Measurements from ENCODE around the gene ODAD4.

Gene ODAD4

DNA sequence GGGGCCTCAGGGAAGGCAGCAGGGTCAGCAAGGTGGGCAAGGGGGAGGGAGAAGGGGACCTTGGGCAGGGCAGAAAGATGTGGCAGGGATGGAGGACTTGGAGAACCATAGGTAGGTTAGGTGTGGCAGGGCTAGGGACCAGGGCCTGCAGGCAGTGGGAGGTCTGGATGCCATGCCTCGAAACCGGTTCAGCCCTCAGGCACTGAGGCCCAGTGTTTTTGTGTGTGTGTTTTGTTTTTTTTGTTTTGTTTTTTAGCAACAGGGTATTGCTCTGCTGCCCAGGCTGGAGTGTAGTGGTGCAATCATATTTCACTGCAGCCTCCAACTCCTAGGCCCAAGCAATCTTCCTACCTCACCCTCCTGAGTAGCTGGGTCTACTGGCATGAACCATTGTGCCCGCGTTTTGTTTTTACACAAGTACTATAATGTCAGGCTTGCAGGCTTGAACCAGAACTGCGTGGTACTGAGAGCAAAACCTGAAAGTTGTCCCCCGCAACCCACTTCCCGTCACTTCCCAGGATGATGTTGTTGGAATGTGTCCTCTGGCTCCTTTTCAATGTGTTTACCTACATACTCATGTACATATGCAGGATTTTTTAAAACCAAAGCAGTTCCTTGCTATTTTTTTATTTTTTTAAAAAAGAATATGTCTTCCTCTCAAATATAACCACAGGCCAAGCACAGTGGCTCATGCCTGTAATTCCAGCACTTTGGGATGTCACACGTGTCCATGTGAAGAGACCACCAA lies 12.4 kb downstream of the ODAD4 start:
- DNase-seq (ENCODE audit: low spot score): no peak

DNA sequence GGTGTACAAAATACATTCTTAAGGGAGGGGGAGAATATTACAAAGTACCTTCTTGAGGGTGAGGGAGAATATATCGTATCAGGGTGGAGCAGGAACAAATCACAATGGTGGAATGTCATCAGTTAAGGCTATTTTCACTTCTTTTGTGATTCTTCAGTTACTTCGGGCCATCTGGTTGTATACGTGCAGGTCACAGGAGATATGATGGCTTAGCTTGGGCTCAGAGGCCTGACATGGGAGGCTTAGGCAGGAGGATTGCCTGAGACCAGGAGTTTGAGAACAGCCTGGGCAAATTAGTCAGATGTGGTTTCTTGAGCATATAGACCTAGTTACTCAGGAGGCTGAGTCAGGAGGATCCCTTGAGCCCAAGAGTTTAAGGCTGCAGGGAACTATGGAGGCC lies 13.1 kb downstream of the ODAD4 start:
- no peak for DNase-seq (ENCODE audit: low spot score)

DNA sequence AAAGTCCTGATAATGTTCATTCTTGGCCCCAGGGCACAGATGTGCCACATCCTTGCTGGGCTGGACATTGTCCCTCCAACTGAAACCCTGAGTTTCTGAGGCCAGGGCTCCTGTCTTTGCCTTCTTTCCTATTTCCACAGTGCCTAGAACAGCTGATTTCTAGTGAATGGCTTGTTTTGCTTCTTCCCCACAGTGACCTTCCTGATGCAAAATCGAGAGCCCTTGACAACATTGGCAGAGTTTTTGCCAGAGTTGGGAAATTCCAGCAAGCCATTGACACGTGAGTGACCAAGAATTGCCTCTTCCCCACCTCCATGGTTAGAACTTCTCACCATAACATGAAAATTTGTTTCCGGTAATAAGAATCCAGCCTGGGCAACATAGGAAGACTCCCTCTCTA lies 14.5 kb downstream of the ODAD4 start:
- DNase-seq (ENCODE audit: low spot score): no peak

DNA sequence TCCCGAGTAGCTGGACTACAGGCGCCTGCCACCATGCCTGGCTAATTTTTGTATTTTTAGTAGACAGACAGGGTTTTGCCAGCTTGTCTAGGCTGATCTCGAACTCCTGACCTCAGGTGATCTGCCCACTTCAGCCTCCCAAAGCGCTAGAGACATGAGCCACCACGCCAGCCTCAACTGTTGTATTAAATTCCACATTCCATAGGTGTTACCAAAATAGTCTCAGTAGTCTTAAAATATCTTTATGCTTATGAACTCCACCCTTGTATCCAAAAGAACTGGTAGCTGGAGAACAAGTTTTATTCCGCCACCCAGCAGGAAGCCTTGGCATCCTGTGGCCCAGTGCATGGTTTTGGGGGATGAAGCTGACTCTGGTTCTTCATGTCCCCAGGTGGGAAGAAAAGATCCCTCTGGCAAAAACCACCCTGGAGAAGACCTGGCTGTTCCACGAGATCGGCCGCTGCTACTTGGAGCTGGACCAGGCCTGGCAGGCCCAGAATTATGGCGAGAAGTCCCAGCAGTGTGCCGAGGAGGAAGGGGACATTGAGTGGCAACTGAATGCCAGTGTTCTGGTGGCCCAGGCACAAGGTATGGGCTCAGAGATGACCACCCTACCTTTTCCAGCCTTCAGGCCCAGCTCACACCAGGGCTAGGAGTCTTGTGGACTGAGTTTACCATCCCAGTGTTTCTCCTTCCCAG lies 18.5 kb downstream of the ODAD4 start:
- no peak for DNase-seq (ENCODE audit: low spot score)

DNA sequence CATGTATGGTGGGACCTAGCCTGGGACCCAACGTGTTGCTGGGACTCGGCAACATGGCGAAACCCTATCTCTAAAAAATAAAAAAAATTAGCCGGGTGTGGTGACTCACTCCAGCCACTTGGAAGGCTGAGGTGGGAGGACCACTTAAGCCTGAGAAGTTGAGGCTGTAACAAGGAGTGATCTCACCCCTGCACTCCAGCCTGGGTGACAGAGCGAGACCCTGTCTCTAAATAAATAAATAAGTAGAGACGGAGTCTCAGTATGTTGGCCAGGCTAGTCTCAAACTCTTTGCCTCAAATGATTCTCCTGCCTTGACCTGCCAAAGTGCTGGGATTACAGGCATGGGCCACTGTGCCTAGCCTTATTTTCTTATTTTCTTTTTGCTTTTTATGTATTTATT lies 26.1 kb downstream of the ODAD4 start:
- DNase-seq (ENCODE audit: low spot score): no peak

DNA sequence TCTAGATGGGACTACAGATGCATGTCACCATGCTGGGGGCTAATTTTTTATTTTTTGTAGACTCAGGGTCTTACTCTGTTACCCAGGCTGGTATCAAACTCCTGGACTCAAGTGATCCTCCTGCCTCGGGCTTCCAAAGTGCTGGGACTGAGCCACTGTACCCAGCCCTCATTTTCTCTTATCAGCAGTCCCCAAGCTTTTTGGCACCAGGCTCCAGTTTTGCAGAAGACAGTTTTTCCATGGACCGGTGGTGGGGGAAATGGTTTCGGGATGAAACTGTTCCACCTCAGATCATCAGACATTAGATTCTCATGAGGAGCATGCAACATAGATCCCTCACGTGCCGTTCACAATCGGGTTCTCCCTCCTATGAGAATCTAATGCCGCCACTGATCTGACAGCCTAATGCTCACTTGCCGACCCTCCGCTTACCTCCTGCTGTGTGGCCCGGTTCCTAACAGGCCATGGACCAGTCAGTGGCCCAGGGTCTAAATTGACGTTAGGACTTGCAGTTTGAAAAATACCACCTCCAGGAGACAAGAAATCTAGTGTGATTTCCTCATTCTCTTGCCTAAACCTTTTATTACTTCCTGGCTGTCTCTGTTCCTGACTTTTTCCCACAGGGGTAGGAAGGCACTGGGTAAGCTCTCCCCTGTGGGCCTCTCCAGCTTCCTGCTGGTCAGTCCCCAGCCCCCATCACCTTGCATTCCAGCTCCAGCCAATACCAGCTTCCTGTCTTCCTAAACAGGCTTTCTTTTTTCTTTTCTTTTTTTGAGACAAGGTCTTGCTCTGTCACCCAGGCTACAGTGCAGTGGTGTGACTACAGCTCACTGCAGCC lies 26.8 kb downstream of the ODAD4 start:
- no peak for DNase-seq (ENCODE audit: low spot score)

DNA sequence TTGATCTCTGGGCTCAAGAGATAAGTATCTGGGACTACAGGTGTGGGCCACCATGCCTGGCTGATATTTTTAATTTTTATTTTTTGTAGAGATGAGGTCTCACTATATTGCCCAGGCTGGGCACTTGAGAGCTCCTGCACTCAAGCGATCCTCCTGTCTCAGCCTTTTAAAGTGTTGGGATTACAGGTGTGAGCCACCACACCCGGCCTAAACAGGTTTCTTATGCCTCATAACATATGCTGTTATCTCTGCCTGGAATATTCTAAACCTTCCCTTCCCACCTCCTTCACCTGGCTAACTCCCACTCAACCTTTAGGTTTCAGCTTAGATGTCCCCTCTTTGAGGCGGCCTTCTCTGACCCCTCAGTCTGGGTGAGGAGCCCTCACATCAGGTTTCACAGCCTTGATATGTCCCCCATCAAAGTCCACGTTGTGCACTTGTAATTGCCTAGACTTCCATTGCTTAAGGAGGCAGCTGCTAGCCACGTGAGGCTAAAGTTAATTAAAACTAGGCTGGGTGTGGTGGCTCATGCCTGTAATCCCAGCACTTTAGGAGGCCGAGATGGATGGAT lies 27.5 kb downstream of the ODAD4 start:
- DNase-seq (ENCODE audit: low spot score): no peak

DNA sequence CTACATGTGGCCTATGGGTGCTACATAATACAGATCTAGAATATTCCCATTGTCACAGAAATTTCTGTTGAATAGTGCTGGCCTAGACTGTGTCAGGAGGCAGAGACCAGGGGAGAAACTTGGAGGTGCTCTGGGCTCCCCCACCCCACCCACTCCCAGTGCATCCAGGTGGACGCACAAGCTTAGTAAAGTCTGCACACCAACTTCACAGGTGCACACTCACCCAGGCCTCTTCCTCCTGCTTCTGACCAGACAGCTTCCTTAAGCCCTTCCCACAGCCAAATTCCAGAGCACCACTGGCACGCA lies 28.6 kb downstream of the ODAD4 start:
- DNase-seq (ENCODE audit: low spot score): no peak

DNA sequence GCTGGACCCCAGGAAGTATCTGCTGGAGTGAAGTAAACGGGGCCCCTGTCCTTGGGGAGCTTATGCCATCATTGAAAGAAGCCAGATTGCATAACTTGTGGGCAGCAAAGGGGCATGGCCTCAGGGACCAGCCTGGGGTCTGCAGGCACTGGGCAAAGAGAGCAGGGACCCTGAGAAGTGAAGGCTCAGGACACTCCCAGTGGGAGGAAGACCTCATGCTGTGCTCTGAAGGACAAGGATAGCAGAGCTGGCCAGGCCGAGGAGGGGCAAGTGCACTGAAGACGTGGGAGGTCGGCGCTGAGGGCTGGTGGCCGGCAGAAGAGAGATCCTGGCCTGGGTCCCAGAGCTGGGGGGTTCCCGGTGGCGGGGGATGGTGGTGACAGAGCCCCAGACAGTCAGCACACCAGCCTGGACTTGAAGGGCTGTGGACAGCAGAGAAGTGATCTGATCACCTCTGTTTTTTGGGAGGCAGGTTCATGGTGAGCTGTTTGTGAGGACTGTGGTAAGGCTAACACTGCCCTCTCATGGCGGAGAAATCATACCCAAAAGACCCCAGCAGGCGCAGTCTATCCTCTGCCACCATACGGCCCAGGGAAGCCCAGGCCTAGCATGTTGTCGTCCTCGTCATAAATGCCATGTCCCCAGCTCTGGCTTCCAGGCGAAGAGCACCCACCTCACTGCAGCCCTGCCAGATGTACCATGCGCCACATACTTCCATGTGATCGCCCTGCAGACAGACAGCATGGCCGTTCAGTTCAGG lies 29.1 kb downstream of the ODAD4 start:
- DNase-seq (ENCODE audit: low spot score): peak; percentile 53

DNA sequence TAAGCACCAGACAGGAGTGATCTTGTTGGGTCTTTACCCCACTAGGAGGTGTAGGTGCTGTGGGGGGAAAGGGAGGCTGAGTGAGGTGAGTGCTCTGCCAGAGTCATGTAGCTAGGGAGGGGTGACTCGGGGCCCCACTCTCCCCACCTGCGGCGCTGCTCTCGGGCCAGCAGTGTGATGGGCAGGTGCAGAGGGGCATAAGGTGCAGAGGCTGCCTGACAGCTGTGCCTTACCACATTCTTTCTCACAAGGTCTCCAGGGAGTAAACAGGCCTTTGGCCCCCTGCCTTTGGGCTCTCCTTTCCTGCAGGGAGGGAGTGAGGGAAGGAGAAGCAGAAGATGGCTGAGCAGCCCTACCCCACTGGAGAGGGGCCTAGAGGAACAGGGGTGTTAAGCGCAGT lies 31.7 kb downstream of the ODAD4 start:
- no peak for DNase-seq (ENCODE audit: low spot score)

DNA sequence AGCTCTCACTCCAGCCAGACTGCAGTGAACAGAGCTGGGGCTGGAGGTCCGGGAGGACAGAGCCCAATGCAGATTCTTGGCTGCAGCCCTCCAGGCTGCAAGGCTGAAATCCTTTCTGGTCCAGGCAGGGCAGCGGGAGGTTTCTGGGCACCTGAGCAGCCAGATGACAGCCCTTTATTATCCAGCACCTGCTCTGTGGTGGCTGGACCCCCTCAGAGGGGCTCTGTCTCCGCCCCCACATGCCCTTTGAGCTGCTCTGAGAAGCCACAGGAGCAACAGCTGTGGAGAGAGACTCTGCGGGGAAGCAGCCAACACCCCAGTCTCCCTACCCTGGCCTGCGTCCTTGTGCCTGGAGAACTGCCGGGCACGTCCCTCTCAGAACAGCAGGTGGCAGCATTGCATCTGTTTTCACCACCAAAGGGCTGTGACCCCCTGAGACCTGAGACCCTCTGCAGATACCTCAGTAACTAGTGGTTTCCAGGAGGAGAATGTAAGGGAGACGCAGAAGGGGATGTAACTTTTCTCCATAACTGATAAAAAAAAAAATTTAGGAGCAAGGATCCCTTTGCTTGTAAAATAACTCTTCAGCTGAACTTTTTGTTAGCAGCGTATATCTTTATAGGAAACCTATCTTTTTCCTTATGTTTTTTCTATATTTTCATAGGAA lies 32.5 kb downstream of the ODAD4 start:
- peak; percentile 80 for DNase-seq (ENCODE audit: low spot score)

DNA sequence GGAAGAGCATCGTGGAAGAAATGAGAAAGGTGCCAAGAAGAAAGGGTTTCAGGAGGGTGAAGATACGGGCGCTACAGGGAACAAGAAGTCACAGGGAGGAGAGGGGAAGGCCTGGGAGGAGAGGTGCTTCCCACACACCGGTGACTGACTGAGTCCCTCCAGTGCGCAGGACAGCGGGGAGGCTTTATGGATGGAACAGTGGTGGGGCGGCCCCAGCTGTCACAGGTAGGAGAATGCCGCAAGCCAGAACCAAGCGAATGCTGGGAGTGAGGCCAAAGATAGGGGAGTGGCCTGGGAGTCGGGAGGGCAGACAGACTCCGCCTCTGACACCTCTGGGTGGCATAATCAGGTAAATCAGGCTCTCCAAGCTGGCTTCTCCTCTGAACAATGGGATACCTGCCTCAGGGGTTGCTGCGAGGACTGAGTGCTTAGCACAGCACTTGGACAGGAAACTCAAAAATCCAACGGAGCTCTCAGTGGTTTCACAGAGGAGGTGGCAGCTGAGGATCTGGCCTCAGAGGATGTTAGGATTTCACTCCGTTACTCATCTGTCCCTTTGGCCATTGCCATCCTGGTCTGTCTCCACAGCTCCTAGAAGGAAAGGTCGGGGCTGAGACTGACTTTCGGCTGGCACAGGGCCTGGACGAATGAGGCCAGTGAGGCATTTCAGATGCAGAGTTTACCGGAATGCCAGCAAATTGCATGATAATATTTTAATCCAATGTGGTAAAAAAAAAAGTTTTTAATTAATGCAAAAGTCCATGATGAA lies 35.5 kb downstream of the ODAD4 start:
- peak; percentile 51 for DNase-seq (ENCODE audit: low spot score)

DNA sequence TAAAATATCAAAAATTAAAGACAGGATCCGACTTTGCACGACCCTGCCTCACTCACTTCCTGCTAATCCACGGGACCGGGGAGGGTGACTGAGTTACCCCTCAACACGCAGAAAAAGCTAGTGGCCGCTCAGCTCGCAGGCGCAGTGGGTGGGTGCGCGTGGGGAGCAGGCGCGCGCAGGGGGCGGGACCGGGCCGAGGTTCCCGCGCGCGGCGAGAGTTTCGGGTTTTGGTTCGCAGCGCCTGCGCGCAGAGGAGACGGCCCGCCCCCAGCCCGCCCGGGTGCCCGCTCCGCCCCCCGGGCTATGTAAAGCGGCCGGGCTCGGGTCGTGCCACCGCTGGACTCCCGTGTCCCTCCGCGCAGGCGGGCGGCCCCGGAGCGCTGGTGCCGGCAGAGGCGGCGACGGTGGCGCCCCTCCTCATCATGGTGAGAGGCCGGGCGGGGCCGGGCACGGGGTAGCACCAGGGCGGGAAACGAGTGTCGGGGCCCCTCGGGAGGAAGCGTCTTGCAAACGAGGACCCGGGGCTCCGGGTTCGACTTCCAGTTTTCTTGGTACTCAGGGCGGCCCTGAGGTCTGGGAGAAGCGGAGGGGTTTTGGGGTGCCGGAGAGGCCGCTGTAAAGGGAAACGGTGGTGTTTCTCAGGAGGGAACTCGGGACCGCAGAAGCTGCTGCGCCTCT lies 36.2 kb downstream of the ODAD4 start, which contains the start of gene CNP:
Gene CNP, plus strand, starts transcription at position 333 of the 678 bp plus-strand sequence. Its CDS starts 90 bp downstream, at position 423.
- peak; percentile 99 for DNase-seq (ENCODE audit: low spot score)

DNA sequence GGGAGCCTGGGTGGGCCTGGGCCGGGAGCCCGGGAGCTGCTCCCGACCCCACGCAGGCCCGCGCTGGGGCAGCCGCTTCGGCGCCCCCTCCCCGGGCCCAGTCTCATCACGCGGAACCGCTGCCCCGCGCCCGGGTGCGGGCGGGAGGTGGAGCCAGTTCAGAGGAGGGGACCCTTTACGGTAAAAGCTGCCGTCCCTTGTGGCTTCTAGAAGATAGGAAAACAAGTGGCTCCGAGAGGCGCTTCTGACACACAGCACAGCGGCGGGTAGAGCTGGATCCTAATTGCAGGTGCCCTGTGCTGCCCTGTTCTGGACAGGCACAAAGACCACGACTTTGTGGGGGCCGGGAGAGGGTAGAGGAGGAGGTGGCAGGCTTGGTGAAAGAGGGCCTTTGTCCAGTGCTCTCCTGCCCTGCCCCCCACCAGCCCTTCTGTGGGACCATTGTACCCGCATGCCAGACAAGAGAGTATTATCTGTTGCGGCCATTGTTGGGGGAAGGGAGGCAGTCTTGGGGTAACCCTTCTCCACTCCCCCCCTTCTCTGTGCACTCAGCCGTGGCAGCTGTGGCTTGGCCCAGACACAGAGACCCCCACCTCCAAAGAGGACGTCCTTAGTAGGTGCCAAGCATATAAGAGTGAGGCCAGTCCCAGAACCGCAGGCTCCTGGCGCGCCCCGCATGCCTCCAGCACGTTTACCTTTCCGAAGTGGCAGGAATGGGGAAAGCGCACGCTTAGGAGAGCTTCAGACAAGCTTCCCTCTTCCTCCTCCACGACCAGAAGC lies 36.9 kb downstream of the ODAD4 start:
- DNase-seq (ENCODE audit: low spot score): no peak

DNA sequence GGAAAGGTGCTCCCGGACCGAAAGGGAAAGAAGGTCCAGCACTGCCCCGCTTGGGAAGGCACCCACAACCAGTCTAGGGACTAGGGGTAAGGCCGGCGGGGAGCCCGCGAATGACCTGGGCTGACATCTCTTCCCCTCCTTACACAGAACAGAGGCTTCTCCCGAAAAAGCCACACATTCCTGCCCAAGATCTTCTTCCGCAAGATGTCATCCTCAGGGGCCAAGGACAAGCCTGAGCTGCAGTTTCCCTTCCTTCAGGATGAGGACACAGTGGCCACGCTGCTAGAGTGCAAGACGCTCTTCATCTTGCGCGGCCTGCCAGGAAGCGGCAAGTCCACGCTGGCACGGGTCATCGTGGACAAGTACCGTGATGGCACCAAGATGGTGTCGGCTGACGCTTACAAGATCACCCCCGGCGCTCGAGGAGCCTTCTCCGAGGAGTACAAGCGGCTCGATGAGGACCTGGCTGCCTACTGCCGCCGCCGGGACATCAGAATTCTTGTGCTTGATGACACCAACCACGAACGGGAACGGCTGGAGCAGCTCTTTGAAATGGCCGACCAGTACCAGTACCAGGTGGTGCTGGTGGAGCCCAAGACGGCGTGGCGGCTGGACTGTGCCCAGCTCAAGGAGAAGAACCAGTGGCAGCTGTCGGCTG lies 37.6 kb downstream of the ODAD4 start:
- DNase-seq (ENCODE audit: low spot score): peak; percentile 2

DNA sequence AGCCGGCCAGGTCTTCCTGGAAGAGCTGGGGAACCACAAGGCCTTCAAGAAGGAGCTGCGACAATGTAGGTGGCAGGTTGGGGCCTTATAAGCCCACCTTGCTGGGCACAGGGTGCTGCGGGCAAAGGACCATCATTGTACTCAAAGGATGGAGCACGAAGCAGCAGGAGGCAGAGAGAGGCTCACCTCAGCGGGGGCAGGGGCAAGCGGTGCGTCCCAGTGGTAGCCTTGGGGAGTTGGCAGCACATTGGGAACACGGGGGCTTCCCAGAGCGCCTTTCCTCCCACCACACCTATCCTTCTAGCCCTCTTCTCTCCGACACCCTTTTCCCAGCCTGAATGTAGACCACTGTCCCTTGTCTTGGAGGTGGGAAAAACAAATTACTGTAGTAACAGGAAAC lies 38.3 kb downstream of the ODAD4 start:
- no peak for DNase-seq (ENCODE audit: low spot score)

DNA sequence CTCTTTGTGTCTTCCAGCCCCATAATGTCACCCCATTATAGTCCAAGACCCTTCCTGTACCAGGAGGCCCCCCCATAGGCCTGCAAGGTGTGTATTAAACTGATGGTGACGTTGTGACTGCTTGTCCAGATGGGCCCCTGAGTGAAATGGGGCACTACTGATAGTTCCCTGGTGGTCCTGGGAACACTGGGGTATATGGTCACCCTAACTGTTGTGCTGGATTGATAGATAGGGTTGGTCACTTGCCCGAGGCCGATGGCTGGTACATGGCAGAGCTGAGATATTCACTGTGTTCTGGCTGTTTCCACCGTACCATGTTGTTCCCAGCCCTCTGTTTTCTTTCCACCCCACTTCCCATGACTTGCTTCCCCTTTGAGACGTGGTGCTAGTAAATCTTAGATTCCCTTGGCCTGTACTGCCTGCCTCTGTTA lies 40.5 kb downstream of the ODAD4 start:
- DNase-seq (ENCODE audit: low spot score): peak; percentile 2

DNA sequence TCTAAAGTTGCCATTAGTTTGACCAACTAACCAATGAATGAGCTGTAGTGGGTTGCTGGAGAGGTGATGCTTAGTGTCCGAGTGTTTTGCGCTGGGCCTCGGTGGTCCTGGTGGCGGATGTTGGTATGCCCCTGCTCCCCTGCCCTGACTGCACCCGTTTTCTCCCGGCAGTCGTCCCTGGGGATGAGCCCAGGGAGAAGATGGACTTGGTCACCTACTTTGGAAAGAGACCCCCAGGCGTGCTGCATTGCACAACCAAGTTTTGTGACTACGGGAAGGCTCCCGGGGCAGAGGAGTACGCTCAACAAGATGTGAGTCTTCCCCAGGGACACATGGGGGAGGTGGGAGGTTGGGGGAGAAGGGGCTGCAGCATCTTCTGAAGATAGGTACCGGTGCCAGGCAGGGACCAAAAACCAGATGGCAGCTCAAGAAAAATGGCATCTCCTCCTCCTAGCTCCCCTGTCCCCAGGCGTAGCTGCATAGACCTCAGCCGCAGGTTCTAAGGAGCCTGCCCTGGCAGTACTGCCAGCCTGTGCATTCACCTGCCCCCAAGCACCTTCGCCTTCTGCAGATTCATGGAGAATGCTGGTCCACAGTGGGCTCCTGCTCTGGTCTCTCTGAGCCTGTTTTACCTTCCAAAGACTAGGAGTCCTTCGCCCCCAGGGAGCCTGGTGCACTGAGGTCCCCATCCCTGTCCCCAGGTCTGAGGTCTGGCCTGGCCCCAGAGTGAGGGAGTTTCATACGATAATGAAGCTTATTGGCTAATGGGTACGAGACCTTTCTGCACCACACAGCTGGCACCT lies 41.5 kb downstream of the ODAD4 start:
- no peak for DNase-seq (ENCODE audit: low spot score)
